ENCODE data around the gene ITGA2B. TPM values are rescaled to one million over a fixed set of nuclear protein-coding genes. Genes with fewer than 3 reads are reported as not detected.
A peak's percentile ranks its signal among the peaks of the same experiment; 100 is the strongest.
"Not testable (repeated sequence)": the region's sequence is repeated elsewhere in the genome, so short reads cannot be mapped to it uniquely, and the experiment has no call there.

The ITGA2B gene
- total and polyA plus RNA-seq, 8 donors, result under 0.01 to 2.4 (median 0.46) TPM; not detected in 3

- H3K4me1 ChIP-seq, result peaks cover 8 to 26% (median 16%) of the 10 kb centered on the region in 4 donors
- intact Hi-C loops (cut with DNase I; ENCODE audit: low total_unique reads), result no loop called here
- WGBS, 5 donors, result 8 to 23% (median 16%) methylated on average over 5 of the region's 5 CpGs
Observed at GRCh38 chr17:44376124-44376523, 13.3 kb downstream of the ITGA2B start.

GRCh38 chr17:44375196-44376017 is 14.0 kb downstream of the ITGA2B start:
- TF ChIP-seq CTCF (IDR thresholded peaks at IDR 0.05), result no peak
- no peak for TF ChIP-seq EP300 (IDR thresholded peaks at IDR 0.05)
- no peak for TF ChIP-seq POLR2AphosphoS5 (IDR thresholded peaks at IDR 0.05)
- TF ChIP-seq POLR2A (IDR thresholded peaks at IDR 0.05), result no peak
- WGBS, 5 donors, result 40 to 53% (median 52%) methylated on average over 13 to 22 of the region's 22 CpGs
- Histone ChIP-seq H3K4me3 (peak overlapping the region in 1 of 4 donors; percentile 16), H3K9me3 (no peaks in the 10 kb centered on the region), H3K4me1 (peaks cover 8 to 26% (median 16%) of the 10 kb centered on the region in 4 donors), H3K27ac (no peak overlapping the region), H3K36me3 (no peaks in the 10 kb centered on the region), H3K27me3 (peaks cover 0 to 44% (median 2%) of the 10 kb centered on the region in 3 donors)
- DNase-seq, result no peak
- intact Hi-C loops (cut with DNase I; ENCODE audit: low total_unique reads), result no loop called here

More at GRCh38 chr17:44376124-44376523, 13.3 kb downstream of the ITGA2B start:
- H3K9me3 ChIP-seq, result no peaks in the 10 kb centered on the region
- no peak for TF ChIP-seq POLR2A (IDR thresholded peaks at IDR 0.05)
- TF ChIP-seq CTCF (IDR thresholded peaks at IDR 0.05), result peak in 1 of 7 experiments; percentile 9
- peaks cover 0 to 38% (median 0%) of the 10 kb centered on the region in 3 donors for H3K27me3 ChIP-seq
- H3K27ac ChIP-seq, result no peak overlapping the region
- H3K36me3 ChIP-seq, result no peaks in the 10 kb centered on the region
- H3K4me3 ChIP-seq, result no peak overlapping the region
- DNase-seq, result peak in 1 of 2 donors; percentile 82

- Histone ChIP-seq H3K4me1 (peaks cover 8 to 26% (median 16%) of the 10 kb centered on the region in 4 donors), H3K36me3 (no peaks in the 10 kb centered on the region), H3K4me3 (peak overlapping the region in 1 of 4 donors; percentile 16), H3K27ac (no peak overlapping the region), H3K27me3 (peaks cover 0 to 53% (median 5%) of the 10 kb centered on the region in 3 donors), H3K9me3 (no peaks in the 10 kb centered on the region)
- TF ChIP-seq POLR2A (IDR thresholded peaks at IDR 0.05) (no peak), POLR2AphosphoS5 (IDR thresholded peaks at IDR 0.05) (no peak), CTCF (IDR thresholded peaks at IDR 0.05) (no peak), EP300 (IDR thresholded peaks at IDR 0.05) (no peak)
- DNase-seq, result peak in 1 of 2 donors; percentile 89
- 21 to 44% (median 25%) methylated on average over 11 to 31 of the region's 31 CpGs for WGBS, 5 donors
- intact Hi-C loops (cut with DNase I; ENCODE audit: low total_unique reads), result no loop called here
Observed at GRCh38 chr17:44374306-44375195, 14.9 kb downstream of the ITGA2B start.

GRCh38 chr17:44372036-44372435 is 17.4 kb downstream of the ITGA2B start:
- no peak overlapping the region for H3K27ac ChIP-seq
- no peak for DNase-seq
- H3K36me3 ChIP-seq, result no peaks in the 10 kb centered on the region
- H3K9me3 ChIP-seq, result no peaks in the 10 kb centered on the region
- peaks cover 8 to 26% (median 16%) of the 10 kb centered on the region in 4 donors for H3K4me1 ChIP-seq
- peaks cover 0 to 64% (median 12%) of the 10 kb centered on the region in 3 donors for H3K27me3 ChIP-seq
- intact Hi-C loops (cut with DNase I; ENCODE audit: low total_unique reads), result no loop called here
- TF ChIP-seq POLR2A (IDR thresholded peaks at IDR 0.05) (no peak), CTCF (IDR thresholded peaks at IDR 0.05) (no peak), EP300 (IDR thresholded peaks at IDR 0.05) (no peak), POLR2AphosphoS5 (IDR thresholded peaks at IDR 0.05) (no peak)
- no peak overlapping the region for H3K4me3 ChIP-seq
- WGBS, 5 donors, result 74 to 84% (median 79%) methylated on average over 10 of the region's 10 CpGs

- peaks cover 0 to 61% (median 12%) of the 10 kb centered on the region in 3 donors for H3K27me3 ChIP-seq
- H3K36me3 ChIP-seq; H3K4me1 ChIP-seq; DNase-seq; intact Hi-C loops (cut with DNase I; ENCODE audit: low total_unique reads); H3K9me3 ChIP-seq; H3K4me3 ChIP-seq; H3K27ac ChIP-seq: not testable (repeated sequence)
- 33 to 52% (median 50%) methylated on average over 15 to 17 of the region's 17 CpGs for WGBS, 5 donors
Observed at GRCh38 chr17:44369414-44370023, 19.9 kb downstream of the ITGA2B start.

Measured in stomach (tissue), 9 donors.